GM11168 (cell line): ENCODE measurements around the gene NAV2.

ENCODE experiments used
- in situ Hi-C: fragments of 300-500 bp; cut with MboI; formaldehyde crosslinking; loops from one replicate; pipeline ENCODE4 v1.12.0; 2022; ENCODE audit warnings: low sequenced_read_pairs; ENCODE audit not compliant: unreplicated experiment

The NAV2 gene

GRCh38 chr11:20129665-20130064, 417.0 kb downstream of the NAV2 start:
- in situ Hi-C loops, result loop anchor here (5.0 to 25.0 kb wide), 2 partner anchors 228 to 483 kb away; no protein-coding TSS in a partner anchor

DNA sequence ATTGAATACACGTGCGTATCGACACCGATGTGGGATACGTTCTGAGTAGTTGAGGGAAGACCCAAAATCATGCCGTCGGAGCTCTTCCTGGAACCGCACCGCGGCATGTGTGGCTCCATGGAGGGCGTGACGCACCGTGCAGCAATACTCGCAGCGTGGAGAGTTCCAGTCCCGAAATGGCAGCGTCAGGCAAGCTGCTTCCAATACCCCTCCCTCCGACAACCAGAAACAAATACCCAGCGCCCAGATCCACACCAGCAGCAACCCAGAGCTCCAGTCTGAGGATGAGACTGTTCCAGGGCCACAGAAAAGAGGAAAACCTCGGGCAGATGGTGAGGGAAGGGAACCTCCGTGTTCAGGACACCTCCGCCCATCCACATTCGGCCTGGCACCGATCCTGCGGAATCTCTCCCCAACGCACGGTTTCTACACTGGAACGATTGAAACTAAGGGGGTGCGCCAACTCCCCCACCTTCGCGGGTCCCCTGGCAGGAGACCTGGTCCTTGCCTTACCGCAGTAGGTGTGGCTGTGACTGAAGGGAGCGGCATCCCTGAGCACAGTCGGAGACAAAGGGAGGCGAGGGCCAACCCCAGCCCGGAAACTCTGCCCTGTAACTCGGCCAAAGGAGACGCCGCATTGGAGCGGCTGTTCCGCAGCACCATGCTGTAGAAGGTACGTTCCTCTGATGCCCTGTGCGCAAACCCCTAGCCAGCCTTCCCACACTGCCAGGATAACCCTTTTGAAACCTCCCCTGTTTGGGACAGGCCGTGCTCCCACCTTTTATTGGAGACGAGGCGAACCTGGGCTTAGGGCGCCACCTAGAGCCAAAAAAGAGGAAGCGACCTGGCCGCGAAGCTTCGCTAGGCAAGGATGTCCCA, 419.4 kb downstream of the NAV2 start:
- in situ Hi-C loops, result loop anchor here (25.0 kb wide), 1 partner anchor 480 kb away; no protein-coding TSS in a partner anchor

DNA sequence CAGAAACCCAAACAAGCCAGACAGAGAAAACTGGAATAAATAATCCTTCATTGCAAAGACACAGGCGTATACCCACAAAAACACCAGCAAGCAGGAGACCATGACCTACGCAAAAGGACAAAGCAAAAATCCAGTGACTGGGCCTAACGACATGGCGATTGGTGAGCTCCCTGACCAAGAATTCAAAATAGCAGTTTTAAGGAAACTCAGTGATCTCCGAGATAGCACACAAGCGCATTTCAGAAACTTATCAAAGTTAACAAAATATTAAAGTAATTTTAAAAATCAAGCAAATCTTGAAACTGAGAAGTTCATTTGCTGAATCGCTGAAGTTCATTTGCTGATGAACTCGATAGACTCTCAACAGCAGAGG, 420.0 kb downstream of the NAV2 start:
- in situ Hi-C loops, result loop anchor here (25.0 kb wide), 1 partner anchor 480 kb away; no protein-coding TSS in a partner anchor

- in situ Hi-C loops, result loop anchor here (25.0 kb wide), 1 partner anchor 477 kb away; no protein-coding TSS in a partner anchor
Measured at GRCh38 chr11:20134991-20135736, 422.5 kb downstream of the NAV2 start.

DNA sequence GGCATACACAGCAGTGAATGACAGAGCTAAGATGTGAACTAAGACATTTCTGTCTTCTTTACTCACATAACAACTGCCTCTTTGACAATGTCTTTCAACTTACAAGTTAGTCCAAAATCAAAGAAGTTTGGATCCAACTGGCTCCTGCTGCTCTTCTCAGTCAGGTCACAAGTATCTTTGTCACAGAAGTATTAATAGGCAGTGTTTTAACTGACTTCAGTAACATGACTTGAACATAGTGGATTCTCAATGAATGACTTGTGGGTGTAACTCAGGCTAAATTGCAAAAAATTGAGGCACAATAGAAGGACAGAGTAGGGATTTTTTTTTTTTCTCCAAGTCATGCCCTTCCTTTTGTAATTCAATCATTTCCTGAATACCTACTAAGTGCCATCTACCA, 425.0 kb downstream of the NAV2 start:
- in situ Hi-C loops, result loop anchor here (25.0 kb wide), 1 partner anchor 475 kb away; no protein-coding TSS in a partner anchor

- in situ Hi-C loops, result loop anchor here (25.0 kb wide), 1 partner anchor 474 kb away; no protein-coding TSS in a partner anchor
Measured at GRCh38 chr11:20138707-20139106, 426.1 kb downstream of the NAV2 start.

DNA sequence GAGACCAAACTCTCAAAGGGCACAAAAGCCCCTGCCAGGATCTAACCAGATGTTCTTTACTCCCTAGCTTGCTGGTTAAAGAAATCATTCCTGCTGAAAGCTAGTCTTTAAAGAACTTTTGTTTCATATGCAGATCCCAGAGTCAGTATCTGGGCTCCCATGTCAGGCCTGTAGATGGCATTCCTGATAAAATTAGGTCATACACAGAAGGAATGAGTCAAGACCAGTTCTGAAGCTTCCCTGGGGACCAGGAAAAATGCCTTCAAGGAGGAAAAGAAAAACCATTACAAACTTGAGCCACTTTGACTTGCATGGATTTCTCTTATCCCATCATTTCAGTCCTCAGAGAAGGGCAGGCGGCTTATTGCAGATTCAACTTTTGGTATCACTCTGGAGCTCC, 441.7 kb downstream of the NAV2 start:
- in situ Hi-C loops, result no loop called here

GRCh38 chr11:20155683-20156279, 443.1 kb downstream of the NAV2 start:
- in situ Hi-C loops, result no loop called here

DNA sequence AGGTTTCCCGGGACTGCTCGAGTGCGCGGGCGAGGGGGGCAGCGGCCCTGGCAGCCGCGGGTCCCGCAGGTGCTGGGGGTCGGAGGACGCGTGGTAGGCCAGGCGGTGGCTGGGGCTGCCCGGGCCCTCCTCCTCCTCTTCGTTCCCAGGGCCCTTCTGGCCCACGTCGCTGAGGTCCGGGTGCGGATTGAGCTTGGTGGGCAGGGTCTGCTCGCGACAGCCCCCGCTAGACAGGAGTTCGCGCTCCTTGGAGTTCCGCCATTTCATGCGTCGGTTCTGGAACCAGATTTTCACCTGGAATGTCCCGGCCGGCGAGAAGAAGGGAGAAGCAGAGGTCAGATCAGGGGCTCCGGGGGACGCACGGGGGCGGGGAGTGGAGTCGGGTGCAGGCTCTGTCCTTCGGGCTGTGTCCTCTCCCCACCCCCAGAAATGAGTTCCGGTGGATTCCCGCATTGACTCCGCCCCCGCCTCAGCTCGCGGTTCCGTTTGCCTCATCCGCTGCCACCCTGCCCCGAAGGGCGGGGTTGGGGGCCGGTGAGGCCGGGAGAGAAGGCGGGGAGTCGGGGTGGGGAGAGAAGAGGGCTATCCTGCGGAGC, 443.7 kb downstream of the NAV2 start:
- in situ Hi-C loops, result no loop called here

GRCh38 chr11:20156876-20157613, 444.4 kb downstream of the NAV2 start:
- in situ Hi-C loops, result no loop called here

DNA sequence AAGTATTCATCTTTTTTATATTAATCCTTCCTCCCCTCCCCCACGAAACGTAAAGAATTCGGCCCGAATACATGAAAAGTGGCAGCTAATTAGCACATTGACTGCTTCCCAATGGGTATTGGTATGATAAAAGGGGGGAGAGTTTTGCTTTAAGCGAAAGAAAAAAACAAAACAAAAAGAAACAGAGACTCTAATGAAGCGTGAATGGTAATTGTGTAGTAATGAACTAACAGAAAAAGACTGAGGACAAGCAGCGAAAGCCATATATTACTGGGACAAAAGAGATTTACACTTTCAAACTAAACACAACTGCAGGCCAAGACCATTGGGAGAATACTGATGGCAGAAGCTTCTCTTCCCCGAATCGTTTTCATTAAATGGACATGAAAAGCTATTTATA, 445.1 kb downstream of the NAV2 start:
- in situ Hi-C loops, result no loop called here

GRCh38 chr11:20158597-20159257, 446.1 kb downstream of the NAV2 start:
- in situ Hi-C loops, result no loop called here

- in situ Hi-C loops, result no loop called here
Measured at GRCh38 chr11:20159466-20160381, 447.1 kb downstream of the NAV2 start.

GRCh38 chr11:20160425-20161229, 448.0 kb downstream of the NAV2 start, which contains the start of gene DBX1:
Gene DBX1, minus strand, starts transcription at chr11:20160475. Its CDS starts 151 bp downstream, at chr11:20160324.
- in situ Hi-C loops, result no loop called here

DNA sequence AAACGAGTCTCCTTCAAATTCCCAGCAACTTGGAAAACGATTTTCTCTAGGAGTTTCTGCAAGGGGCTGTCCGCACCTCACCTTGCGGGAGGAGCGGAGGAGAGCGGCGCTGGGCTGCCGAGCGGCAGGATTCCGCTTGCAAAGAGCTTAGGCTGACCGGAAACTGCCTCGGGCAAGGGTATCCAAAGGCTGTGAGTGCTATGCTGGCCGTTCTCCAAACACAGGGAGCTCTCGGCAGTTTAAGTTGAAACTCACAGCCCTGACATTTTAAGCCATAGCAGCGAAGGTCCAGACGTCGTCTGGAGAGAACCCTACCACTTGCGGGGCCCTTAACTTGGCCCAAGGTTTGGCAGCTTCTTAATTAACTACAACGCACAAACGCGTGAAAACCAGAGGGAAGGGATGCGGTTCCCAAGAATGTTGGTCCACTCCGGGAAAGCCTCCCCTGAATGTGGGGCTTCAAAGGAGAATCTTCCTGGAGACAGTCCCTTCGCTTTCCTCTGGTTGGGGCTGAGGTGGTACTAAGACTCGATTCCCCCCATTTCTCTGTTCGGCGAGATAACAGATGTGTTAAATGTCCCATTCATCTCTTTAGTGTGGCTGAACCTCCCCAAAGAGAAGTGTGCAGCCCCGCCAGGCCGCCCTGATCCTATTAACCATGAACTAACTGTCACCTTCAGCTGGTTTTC, 448.7 kb downstream of the NAV2 start:
- in situ Hi-C loops, result no loop called here

DNA sequence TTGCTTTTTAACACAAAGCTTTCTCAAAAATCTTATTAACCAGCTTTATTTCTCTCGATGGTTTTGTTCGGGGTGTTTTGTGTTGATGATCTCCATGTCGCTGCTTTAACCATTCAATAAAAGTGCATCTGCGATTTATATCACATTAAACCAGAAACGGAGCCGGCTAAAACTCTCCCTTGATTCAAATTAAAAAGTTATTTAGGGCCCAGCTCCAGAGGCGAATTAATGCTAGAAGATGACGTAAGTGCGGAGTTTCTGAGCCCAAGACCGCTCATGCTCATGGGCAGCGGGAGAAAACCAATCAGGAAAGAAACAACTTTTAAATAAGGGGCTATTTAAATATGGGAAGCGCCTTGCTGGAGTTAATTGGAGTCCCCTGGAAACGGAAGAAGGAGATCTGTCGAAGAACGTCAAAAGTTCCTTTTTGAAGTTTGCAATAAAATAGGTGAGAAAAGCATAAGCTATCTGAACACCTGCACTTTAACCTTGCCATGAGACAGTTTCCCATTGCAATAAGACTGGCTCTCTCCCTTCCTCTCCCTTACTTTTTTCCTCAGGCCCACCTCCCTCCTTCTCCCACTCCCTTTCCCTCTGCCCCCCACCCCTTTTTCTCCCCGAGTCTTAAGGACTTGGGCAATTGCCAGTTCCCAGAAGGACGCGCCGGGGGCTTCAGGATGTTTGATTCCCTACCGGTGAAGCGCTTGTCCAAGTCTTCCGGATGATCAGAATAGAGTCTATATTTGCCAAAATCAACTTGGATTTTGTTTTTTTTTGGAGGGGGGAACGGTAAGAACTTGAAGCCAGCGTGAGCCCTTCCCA, 449.5 kb downstream of the NAV2 start:
- in situ Hi-C loops, result no loop called here
